ENCODE results near the gene MYRF. TPM values are rescaled to one million over a fixed set of nuclear protein-coding genes. Genes with fewer than 3 reads are reported as not detected.

Gene MYRF
- total and polyA plus RNA-seq, 2 donors (not counting 1 experiment from before 2014, with no cell fraction given): 0.27 to 0.34 TPM

DNA sequence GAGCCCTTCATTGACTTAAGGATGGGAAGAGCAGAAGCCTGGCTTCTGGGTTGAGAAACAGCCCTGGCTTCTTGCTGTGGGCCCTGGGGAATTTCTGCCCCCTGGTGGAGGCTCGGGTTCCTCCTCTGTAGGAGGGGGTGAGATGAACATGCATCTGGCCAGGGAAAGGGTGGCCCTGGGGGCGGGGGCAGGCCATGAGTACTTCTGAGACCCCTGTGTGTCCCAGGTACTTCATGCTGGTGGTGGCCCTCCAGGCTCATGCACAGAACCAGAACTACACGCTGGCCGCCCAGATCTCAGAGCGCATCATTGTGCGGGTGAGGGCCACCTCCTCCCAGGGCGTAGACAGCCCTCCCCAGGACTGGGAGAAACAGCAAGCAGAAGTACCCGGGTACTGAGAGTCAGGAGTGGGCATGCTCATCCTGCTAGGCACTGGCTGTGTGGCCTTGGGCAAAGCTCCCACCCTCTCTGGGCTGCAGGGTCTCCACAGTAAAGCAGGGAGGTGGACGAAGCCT, 24.2 kb downstream of the MYRF start:
- Histone ChIP-seq H3K4me3 (ENCODE audit: control extremely low read depth in 1 of 5, extremely low read depth in 1 of 5, insufficient read depth in 1 of 5, low read depth in 2 of 5, low read length in 4 of 5) (no peak overlapping the region), H3K27ac (ENCODE audit: low read length in 2 of 2) (no peak overlapping the region), H3K4me1 (ENCODE audit: control insufficient read depth in 2 of 2, insufficient read depth in 2 of 2, low read length in 2 of 2) (peaks cover 13 to 15% of the 10 kb centered on the region in 2 donors), H4K20me1 (ENCODE audit: control insufficient read depth, insufficient read depth, low read length, poor library complexity, severe bottlenecking) (no peaks in the 10 kb centered on the region), H3K4me2 (replicated peaks; ENCODE audit: low read depth, low read length, poor library complexity, severe bottlenecking) (peak overlapping the region; percentile 88), H3K79me2 (ENCODE audit: control insufficient read depth, insufficient read depth, low read length) (no peaks in the 10 kb centered on the region), H3K9ac (ENCODE audit: low read length) (peak overlapping the region; percentile 58), H3K9me3 (ENCODE audit: control extremely low read depth in 1 of 3, control insufficient read depth in 2 of 3, insufficient read depth in 1 of 3, low read length in 2 of 3) (no peaks in the 10 kb centered on the region), H3K27me3 (replicated peaks in 1 of 4; ENCODE audit: control extremely low read depth in 1 of 4, control insufficient read depth in 3 of 4, insufficient read depth in 4 of 4, low read length in 3 of 4) (peaks cover 0 to 8% (median 0%) of the 10 kb centered on the region in 4 experiments), H2AFZ (ENCODE audit: insufficient read depth, low read depth, low read length, poor library complexity, severe bottlenecking) (peak overlapping the region; percentile 78), H3K36me3 (replicated peaks in 1 of 2; ENCODE audit: control extremely low read depth in 1 of 2, control insufficient read depth in 1 of 2, extremely low read depth in 1 of 2, insufficient read depth in 2 of 2, low read length in 1 of 2) (no peaks in the 10 kb centered on the region)
- H3K27ac Mint-ChIP-seq: no peak overlapping the region
- no peaks in the 10 kb centered on the region for H3K9me3 Mint-ChIP-seq (ENCODE audit: insufficient read depth)
- peak; percentile 42 for ATAC-seq (ENCODE audit: low read depth)
- CTCF ChIA-PET: interaction anchor here (0.6 kb wide), 1 partner anchor 29 kb away, joined by 3 read pairs; no protein-coding TSS in a partner anchor
- 68% methylated on average over 8 of the region's 9 CpGs for WGBS (ENCODE audit: insufficient coverage)
- DNase-seq: peak; percentile 56
- POLR2A ChIA-PET: interaction anchor here (0.6 kb wide), 1 partner anchor 45 kb away, joined by 5 read pairs; no protein-coding TSS in a partner anchor
- H3K4me3 Mint-ChIP-seq: peak overlapping the region; percentile 73
- intact Hi-C loops (cut with micrococcal nuclease): no loop called here
- peaks cover 17% of the 10 kb centered on the region for H3K4me1 Mint-ChIP-seq
- H3K27me3 Mint-ChIP-seq: peaks cover 12% of the 10 kb centered on the region
- TF ChIP-seq, protein P1, sequence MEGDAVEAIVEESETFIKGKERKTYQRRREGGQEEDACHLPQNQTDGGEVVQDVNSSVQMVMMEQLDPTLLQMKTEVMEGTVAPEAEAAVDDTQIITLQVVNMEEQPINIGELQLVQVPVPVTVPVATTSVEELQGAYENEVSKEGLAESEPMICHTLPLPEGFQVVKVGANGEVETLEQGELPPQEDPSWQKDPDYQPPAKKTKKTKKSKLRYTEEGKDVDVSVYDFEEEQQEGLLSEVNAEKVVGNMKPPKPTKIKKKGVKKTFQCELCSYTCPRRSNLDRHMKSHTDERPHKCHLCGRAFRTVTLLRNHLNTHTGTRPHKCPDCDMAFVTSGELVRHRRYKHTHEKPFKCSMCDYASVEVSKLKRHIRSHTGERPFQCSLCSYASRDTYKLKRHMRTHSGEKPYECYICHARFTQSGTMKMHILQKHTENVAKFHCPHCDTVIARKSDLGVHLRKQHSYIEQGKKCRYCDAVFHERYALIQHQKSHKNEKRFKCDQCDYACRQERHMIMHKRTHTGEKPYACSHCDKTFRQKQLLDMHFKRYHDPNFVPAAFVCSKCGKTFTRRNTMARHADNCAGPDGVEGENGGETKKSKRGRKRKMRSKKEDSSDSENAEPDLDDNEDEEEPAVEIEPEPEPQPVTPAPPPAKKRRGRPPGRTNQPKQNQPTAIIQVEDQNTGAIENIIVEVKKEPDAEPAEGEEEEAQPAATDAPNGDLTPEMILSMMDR (IDR thresholded peaks at IDR 0.05): peak; percentile 71
- TF ChIP-seq EZH2 (IDR thresholded peaks at IDR 0.05; ENCODE audit: borderline replicate concordance, insufficient read depth, low read depth, low read length, poor library complexity, severe bottlenecking): no peak

Measured in B cell (primary cell).